ENCODE data around the gene LRRD1.
"Not testable (repeated sequence)": the region's sequence is repeated elsewhere in the genome, so short reads cannot be mapped to it uniquely, and the experiment has no call there.

The LRRD1 gene

DNA sequence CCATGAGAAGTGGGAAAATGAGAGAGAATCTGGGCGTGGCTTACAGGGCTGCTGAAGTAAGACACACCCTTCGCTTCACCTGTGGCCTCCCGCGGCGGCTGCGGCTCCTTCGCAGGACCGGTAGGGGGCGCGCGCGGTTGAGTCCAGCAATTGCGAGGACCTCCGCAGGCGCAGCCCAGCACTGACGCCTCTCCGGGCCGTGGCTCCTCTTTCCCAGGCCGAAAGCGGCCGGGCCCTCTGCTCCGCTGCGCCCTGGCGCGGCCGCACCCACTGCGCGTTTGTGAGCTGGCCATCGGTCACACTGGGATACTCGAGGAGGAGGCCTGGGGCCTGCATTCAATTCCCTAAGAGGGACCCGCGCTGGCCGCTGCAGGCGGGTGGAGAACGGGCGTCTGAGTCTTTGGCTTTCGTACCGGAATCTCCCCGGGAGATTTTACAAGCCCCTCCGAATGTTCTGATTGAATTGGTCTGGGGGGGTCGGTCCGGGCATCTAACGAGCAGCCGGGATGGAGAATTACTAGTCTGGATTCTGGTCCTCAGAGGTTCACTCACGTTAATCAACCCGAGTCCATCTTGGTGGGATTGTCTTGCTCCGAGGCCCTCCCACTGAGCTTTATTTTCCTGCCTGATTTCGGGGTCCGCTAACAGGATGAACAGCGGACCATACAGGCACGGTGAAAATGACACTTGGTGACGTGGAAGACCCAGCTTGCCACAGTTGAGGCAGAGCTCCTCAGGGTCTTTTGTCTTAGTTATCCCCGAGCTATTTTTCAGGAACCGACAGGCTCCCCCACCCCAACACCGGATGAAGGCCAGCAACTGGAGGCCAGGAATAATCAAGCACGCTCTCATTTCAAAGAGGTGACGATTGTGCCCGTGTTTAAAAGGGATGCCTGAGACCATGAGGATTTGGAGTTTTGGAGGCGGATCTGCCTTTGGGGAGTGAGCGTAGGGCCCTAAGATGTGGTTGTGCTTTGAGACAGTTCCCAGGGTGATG lies at the start of gene LRRD1:
TSS of gene LRRD1 (minus strand) at position 215 of the 997 bp plus-strand sequence. CDS start 13,940 bp downstream, outside the sequence.
- peak; percentile 80 for DNase-seq (ENCODE audit: low read depth)

DNA sequence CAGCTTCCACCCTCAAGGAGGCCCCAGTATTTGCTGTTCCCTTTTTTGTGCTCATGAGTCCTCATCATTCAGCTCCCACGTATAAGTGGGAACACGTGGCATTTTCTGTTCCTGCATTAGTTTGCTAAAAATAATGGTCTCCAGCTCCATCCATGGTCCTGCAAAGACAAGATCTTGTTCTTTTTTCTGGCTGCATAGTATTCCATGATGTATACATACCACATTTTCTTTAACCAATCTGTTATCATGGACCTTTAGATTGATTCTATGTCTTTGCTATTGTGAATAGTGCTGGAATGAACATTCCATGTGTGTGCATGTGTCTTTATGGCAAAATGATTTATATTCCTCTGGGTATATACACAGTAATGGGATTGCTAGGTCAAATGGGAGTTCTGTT lies 49.8 kb upstream of the LRRD1 start:
- DNase-seq (ENCODE audit: low read depth), result no peak

DNA sequence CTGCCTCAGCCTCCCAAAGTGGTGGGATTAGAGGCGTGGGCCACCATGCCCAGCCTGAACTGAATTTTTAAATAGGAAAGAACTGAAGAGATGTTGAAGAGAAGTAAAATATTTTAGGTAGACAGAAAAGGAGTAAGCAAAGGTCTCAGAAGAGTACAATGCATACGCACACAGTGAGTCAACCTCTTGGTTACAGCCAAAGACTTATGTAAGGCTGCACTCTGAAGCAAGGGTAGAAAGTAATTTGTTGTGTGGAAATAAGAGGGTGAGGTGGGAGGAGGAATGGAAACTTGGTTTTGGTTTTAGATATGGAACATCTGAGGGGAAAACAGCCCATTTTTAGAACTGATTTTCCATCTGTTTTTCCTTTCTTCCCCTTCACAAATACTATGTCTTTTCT lies 49.2 kb upstream of the LRRD1 start:
- no peak for DNase-seq (ENCODE audit: low read depth)

DNA sequence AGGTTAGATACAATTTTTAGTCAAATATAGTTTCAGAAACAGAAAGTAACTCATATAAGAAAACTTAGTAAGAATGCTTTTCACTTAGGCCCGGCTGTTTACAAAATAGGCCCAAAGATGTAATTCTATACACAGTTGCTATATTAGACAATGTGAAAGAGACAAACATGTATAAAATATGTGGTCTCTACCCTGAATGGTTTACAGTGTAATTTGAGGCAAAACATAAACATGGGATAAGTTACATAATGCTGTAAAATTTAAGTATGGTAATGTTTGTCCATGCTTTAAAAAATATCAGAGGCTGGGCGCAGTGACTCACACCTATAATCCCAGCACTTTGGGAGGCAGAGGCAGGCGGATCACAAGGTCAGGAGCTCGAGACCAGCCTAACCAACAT lies 48.0 kb upstream of the LRRD1 start:
- no peak for DNase-seq (ENCODE audit: low read depth)

DNA sequence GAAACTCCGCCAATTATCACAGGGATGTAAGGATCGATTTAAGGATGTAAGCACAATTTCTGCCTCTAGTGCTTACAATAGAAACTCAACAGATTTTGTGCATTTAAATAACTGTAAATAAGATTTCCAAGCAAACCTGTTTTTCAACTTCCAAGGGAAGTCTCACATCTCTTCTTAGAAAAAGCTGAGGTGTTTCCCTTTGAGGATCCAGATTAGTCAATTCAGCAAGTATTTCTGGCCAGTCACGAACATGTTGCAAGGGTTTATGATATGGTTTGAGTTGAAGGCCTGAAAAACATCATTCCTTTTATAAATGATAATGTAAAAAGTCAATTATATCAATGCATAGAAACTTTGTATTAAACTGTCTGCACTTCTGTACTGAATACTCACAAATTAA lies 42.8 kb upstream of the LRRD1 start:
- no peak for DNase-seq (ENCODE audit: low read depth)

DNA sequence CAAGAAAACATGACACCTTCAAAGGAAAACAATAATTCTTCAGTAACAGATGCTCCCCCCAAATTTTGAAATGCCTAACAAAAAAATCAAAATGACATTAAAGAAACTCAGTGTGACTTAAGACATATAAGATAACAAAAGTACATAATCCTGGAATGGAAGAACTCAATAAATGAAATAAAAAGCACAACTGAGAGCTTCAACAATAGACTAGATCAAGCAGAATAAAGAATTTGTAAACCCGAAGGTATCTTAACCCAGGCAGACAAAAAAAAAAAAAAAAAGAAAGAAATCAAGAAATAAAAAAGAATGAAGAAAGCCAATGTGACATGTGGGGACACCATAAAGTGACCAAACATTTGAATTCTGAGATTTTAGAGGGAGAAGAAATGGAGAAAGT lies 27.7 kb upstream of the LRRD1 start:
- DNase-seq (ENCODE audit: low read depth), result no peak

DNA sequence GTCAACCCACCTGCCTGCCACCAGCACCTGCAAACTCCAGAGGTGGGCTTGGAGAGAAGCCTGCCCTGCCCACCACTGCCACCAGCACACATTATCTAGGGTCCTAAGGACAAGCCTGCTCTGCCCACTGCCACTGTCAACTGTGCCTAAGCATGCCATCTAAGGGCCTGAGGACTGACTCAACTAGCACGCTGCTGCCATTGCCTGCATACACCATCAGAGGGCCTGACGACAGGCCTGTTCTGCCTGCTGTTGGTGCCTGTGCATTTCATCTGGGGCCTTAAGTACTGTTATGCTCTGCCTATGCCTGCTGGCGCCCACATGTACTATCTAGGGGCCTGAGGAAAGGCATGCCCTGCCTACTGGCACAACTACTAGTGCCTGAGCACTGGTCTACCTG lies 27.0 kb upstream of the LRRD1 start:
- no peak for DNase-seq (ENCODE audit: low read depth)

DNA sequence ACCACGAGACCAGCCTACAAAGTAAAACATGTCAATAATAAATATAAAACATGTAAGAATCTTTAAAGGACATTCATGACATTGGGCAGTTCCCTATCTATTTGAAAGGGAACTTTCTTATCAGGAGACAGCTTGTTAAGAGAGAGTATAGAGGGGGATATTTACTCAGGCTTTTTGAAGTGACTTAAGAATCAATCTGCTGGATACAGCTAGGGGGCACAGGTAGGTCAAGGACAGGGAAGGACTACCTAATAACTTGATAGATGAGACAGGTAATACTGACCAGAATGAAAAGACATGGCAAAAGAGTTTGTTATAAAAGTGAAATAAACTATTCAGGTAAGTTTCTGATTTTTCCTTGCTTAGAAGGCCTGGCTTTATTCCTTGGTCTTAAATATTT lies 21.8 kb upstream of the LRRD1 start:
- no peak for DNase-seq (ENCODE audit: low read depth)

DNA sequence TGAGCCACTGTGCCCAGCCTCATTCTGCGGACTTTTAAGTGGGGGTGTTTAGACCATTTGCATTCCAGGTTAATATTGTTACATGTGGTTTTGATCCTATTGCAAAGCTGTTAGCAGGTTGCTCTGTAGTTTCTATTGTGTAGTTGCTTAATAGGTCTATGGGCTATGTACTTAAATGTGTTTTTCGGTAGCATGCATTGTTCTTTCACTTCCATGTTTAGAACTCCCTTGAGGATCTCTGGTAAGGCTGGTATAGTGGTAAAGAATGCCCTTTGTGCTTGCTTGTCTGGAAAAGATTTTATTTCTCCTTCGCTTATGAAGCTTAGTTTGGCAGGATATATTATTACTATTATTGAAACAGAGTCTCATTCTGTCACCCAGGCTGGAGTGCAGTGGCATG lies 13.4 kb upstream of the LRRD1 start:
- no peak for DNase-seq (ENCODE audit: low read depth)

DNA sequence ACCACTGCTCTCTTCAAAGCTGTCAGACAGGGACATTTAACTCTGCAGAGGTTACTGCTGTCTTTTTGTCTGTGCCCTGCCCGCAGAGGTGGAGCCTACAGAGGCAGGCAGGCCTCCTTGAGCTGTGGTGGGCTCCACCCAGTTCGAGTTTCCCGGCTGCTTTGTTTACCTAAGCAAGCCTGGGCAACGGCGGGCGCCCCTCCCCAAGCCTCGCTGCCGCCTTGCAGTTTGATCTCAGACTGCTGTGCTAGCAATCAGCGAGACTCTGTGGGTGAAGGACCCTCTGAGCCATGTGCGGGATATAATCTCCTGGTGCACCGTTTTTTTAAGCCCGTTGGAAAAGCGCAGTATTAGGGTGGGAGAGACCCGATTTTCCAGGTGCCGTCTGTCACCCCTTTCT lies 10.3 kb upstream of the LRRD1 start:
- not testable (repeated sequence) for DNase-seq (ENCODE audit: low read depth)

DNA sequence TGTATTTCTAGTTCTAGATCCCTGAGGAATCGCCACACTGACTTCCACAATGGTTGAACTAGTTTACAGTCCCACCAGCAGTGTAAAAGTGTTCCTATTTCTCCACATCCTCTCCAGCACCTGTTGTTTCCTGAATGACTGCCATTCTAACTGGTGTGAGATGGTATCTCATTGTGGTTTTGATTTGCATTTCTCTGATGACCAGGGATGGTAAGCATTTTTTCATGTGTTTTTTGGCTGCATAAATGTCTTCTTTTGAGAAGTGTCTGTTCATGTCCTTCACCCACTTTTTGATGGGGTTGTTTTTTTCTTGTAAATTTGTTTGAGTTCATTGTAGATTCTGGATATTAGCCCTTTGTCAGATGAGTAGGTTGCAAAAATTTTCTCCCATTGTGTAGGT lies 5.4 kb upstream of the LRRD1 start:
- DNase-seq (ENCODE audit: low read depth), result not testable (repeated sequence)

DNA sequence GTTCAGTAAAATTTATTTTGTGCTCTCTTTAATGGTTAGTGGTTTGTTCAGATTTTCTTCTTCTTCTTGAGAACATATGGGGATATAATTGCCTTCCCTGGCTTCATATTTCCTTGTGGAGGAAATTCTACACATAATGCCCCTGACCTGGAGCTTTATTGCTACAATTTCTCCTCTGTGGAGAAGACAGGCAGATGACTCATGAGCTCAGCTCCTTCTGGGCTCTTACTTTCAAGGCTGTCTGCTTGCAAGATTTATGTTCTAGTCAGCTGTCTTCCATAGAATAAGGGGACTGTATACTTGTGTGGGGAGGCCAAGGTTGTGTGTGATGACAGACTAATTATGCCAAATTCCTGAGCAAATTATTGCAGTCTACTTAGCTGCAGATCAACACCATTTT lies 1.6 kb downstream of the LRRD1 start:
- no peak for DNase-seq (ENCODE audit: low read depth)

DNA sequence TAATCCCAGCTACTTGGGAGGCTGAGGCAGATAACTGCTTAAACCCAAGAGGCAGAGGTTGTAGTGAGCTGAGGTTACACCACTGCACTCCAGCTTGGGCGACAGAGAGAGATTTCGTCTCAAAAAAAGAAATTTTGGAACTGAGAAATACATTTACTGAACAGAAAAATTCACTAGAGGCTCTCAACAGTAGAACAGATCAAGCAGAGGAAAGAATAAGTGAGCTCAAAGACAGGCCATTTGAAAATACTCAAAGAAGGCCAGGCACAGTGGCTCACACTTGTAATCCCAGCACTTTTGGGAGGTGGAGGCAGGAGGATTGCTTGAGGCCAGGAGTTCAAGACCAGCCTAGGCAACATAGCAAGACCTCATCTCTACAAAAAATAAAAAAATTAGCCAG lies 9.4 kb downstream of the LRRD1 start:
- not testable (repeated sequence) for DNase-seq (ENCODE audit: low read depth)

DNA sequence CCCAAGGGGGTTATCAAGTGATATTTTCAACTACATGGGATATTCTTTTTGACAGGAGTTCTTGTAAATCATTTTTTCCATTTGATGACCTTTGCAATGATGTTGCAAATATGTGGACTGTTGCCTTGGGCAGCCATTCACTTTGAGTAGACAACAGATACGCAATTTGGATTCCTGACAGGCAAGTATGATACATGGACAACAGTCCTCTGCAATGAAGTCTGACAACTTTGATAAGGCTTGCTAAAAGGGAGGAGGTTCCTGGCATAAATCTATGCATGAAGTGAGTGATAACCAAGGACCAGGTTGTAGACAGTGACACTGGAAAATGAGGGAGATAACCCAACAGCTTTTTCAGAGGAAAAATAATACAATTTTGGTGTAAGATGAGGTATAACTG lies 17.7 kb downstream of the LRRD1 start:
- no peak for DNase-seq (ENCODE audit: low read depth)

DNA sequence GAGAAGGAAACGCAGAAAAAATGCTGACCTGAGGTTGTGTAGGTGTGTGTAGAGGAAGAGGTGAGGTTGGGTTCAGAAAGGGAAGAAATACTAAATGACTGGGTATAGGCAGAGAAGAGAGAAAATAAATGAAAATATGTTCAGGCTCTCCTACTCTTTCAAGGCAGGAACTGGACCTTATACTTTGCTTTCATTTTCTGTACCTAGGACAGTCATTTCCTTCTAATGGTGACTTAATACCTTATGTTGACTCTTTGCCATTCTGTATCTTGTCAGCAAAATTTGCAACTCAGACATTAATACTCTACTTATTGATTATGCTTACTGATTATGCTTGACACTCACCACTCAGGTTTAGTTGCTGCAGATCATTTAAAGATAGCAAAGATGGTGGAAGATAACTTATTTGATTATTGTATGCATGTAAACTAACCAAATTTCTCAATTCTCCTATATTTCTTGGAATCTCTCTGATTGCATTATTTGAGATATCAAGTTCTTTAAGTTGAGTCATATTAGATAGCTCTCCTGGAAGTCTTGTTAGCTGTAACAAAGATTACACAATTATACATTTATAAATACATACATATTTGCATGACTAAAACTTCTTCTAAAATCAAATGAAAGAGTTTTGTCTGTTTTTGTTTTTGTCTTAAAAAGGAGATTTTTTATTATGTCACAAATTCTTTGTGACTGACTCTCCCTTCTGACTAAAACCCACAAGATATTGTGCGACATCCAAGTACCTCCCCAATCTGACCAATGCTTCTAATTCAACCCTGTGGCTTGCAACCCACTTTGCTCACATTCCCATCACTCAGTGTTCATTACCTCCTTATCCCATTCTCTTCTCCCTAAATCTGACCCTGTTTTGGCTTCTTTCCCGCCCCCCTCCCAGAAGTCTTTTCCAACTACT lies 20.0 kb downstream of the LRRD1 start:
- DNase-seq (ENCODE audit: low read depth), result no peak

DNA sequence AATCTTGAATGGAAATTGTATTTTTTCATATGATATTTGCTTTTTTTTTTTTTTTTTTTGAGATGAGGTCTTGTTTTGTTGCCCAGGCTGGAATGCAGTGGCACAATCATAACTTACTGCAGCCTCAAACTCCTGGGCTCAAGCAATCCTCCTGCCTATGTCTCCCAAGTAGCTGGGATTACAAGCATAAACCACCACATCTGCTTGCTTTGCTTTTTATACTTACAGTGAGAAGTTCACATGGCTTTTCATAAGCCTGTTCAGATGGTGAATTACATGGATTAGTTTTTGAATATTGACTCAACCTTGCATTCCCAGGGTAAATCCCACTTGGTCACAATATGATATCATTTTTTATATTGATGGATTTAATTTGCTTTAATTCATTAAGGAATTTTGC lies 22.0 kb downstream of the LRRD1 start:
- DNase-seq (ENCODE audit: low read depth), result no peak

DNA sequence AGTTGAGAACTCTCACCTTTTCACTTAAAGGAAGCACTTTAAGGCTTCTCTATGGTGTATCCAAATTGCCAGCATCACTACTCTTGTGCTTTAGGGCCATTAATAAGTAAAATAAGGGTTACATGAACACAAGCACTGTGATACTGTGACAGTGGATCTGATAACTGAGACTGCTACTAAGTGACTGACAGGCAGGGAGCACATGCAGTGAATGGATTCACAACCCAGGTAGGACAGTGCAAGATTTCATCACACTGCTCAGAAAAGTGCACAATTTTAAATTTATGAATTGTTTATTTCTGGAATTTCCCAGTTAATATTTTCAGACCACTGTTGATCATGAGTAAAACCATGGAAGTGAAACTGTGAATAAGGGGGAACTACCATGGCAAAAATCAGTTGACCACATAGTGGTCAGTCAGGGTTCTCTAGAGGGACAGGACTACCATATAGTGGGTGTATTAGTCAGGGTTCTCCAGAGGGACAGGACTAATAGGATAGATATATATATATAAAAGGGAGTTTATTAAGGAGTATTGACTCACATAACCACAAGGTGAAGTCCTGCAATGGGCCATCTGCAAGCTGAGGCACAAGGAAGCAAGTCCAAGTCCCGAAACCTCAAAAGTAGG lies 23.7 kb downstream of the LRRD1 start:
- no peak for DNase-seq (ENCODE audit: low read depth)

DNA sequence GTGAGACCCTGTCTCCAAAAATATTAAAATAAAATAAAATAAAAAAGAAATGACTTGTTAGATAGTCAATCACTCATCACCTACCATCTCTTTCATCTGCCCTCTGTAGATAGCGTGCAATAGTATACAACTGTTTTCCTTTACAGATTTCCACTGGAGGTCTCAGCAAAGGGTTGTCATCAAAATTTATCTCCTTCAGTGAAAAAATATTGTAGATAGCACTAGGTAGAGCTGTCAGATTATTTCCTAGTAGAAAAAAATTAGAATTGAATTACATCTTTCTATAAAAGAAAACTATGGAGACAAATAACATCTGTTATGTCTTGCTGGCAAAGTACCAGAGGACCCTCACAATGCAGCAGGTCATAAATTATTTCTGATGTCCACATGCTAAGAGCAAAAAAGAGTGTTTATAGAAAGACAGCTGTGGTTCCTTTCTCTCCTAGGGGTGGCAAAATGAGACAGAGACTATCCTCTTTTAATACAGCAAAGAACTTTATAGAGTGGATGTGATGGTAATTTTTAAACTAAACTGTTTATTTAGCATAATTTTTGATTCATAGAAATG lies 28.4 kb downstream of the LRRD1 start:
- DNase-seq (ENCODE audit: low read depth), result no peak

DNA sequence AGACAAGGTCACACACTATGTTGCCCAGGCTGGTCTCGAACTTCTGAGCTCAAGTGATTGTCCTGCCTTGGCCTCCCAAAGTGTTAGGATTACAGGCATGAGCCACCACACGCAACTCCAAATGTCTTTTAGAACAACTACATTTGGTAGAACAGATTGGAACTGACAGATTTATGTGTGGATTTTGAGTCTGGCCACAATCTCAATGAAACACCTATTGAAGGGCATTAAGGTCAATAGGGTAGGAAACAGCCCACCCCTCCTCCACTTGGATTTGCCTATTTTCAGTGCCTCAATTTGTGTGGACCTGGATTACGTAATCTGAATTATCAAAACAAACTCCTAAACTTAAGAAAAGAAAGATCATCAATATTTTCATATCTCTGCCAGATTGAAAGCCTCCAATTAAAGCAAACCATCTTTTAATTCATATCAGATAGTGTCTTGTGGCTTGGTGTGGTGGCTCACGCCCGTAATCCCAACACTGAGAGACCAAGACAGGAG lies 29.2 kb downstream of the LRRD1 start:
- no peak for DNase-seq (ENCODE audit: low read depth)

DNA sequence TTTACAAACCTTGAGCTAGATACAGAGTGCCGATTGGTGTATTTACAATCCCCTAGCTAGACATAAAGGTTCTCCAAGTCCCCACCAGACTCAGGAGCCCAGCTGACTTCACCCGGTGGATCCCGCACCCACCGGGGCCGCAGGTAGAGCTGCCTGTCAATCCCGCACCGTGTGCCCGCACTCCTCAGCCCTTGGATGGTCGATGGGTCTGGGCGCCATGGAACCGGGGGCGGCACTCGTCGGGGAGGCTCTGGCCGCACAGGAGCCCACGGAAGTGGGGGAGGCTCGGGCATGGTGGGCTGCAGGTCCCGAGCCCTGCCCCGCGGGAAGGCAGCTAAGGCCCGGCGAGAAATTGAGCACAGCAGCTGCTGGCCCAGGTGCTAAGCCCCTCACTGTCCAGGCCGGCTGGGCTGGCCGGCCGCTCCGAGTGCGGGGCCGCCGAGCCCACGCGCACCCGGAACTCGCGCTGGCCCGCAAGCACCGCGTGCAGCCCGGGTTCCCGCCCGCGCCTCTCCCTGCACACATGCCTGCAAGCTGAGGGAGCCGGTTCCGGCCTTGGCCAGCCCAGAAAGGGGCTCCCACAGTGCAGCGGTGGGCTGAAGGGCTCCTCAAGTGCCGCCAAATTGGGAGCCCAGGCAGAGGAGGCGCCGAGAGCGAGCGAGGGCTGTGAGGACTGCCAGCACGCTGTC lies 35.6 kb downstream of the LRRD1 start:
- not testable (repeated sequence) for DNase-seq (ENCODE audit: low read depth)

DNA sequence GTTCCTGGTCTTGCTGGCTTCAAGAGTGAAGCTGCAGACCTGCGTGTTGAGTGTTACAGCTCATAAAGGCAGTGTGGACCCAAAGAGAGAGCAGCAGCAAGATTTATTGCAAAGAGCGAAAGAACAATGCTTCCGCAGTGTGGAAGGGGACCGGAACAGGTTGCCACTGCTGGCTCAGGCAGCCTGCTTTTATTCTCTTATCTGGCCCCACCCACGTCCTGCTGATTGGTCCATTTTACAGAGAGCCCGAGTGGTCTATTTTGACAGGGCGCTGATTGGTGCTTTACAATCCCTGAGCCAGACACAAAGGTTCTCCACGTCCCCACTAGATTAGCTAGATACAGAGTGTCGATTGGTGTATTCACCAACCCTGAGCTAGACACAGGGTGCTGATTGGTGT lies 36.2 kb downstream of the LRRD1 start:
- DNase-seq (ENCODE audit: low read depth), result not testable (repeated sequence)
